T-helper 1 cell treated with Interleukin-12 subunit alpha and Interleukin-12 subunit beta and Interleukin-4 antibody, amounts not matched to agents 30 μg/mL and 1 μg/mL, for 36 hours (primary cell): ENCODE results near the gene ZNF444.

Source experiments
- H3K27ac Mint-ChIP-seq: one replicate; pipeline ENCODE4 v1.8.0; 2021; ENCODE audit warnings: mild to moderate bottlenecking, mixed read lengths
- H3K27me3 Mint-ChIP-seq: one replicate; pipeline ENCODE4 v1.8.0; 2021; ENCODE audit warnings: low read depth, mixed read lengths
- H3K36me3 Mint-ChIP-seq: one replicate; pipeline ENCODE4 v1.8.0; 2021; ENCODE audit warnings: low read depth, mixed read lengths
- H3K4me1 Mint-ChIP-seq: one replicate; pipeline ENCODE4 v1.8.0; 2021; ENCODE audit warnings: low read depth, mixed read lengths
- H3K4me3 Mint-ChIP-seq: one replicate; pipeline ENCODE4 v1.8.0; 2021; ENCODE audit warnings: mild to moderate bottlenecking, moderate library complexity, mixed read lengths
- H3K9me3 Mint-ChIP-seq: one replicate; pipeline ENCODE4 v1.8.0; 2021; ENCODE audit warnings: mixed read lengths

Gene ZNF444

GRCh38 chr19:56125806-56126590 is 15.1 kb upstream of the ZNF444 start:
- Mint-ChIP-seq H3K9me3 (no peaks in the 10 kb centered on the region), H3K36me3 (no peaks in the 10 kb centered on the region), H3K4me1 (peaks cover 14% of the 10 kb centered on the region), H3K4me3 (no peak overlapping the region), H3K27ac (no peak overlapping the region), H3K27me3 (no peaks in the 10 kb centered on the region)

GRCh38 chr19:56126983-56127780 is 13.9 kb upstream of the ZNF444 start:
- Mint-ChIP-seq H3K4me1 (peaks cover 11% of the 10 kb centered on the region), H3K27me3 (no peaks in the 10 kb centered on the region), H3K36me3 (no peaks in the 10 kb centered on the region), H3K4me3 (no peak overlapping the region), H3K27ac (no peak overlapping the region), H3K9me3 (no peaks in the 10 kb centered on the region)

GRCh38 chr19:56130006-56130405 is 11.1 kb upstream of the ZNF444 start:
- Mint-ChIP-seq H3K27me3 (no peaks in the 10 kb centered on the region), H3K4me1 (peaks cover 3% of the 10 kb centered on the region), H3K9me3 (no peaks in the 10 kb centered on the region), H3K4me3 (no peak overlapping the region), H3K27ac (no peak overlapping the region), H3K36me3 (no peaks in the 10 kb centered on the region)

GRCh38 chr19:56131651-56132050 is 9.4 kb upstream of the ZNF444 start:
- Mint-ChIP-seq H3K27ac (no peak overlapping the region), H3K4me3 (no peak overlapping the region), H3K9me3 (no peaks in the 10 kb centered on the region), H3K4me1 (no peaks in the 10 kb centered on the region), H3K27me3 (no peaks in the 10 kb centered on the region), H3K36me3 (no peaks in the 10 kb centered on the region)

GRCh38 chr19:56132316-56132822 is 8.7 kb upstream of the ZNF444 start:
- H3K4me3 Mint-ChIP-seq: no peak overlapping the region
- no peak overlapping the region for H3K27ac Mint-ChIP-seq
- H3K36me3 Mint-ChIP-seq: no peaks in the 10 kb centered on the region
- H3K9me3 Mint-ChIP-seq: no peaks in the 10 kb centered on the region
- no peaks in the 10 kb centered on the region for H3K4me1 Mint-ChIP-seq
- no peaks in the 10 kb centered on the region for H3K27me3 Mint-ChIP-seq

GRCh38 chr19:56133858-56134653 is 7.0 kb upstream of the ZNF444 start:
- Mint-ChIP-seq H3K4me3 (no peak overlapping the region), H3K4me1 (no peaks in the 10 kb centered on the region), H3K27me3 (no peaks in the 10 kb centered on the region), H3K27ac (no peak overlapping the region), H3K9me3 (no peaks in the 10 kb centered on the region), H3K36me3 (no peaks in the 10 kb centered on the region)

GRCh38 chr19:56134654-56134921 is 6.5 kb upstream of the ZNF444 start:
- Mint-ChIP-seq H3K9me3 (no peaks in the 10 kb centered on the region), H3K27ac (no peak overlapping the region), H3K4me3 (no peak overlapping the region)

GRCh38 chr19:56136362-56136761 is 4.7 kb upstream of the ZNF444 start:
- H3K4me3 Mint-ChIP-seq: no peak overlapping the region

More at GRCh38 chr19:56134654-56134921, 6.5 kb upstream of the ZNF444 start:
- peaks cover under 1% of the 10 kb centered on the region for H3K4me1 Mint-ChIP-seq
- no peaks in the 10 kb centered on the region for H3K36me3 Mint-ChIP-seq
- H3K27me3 Mint-ChIP-seq: no peaks in the 10 kb centered on the region

GRCh38 chr19:56137405-56137804 is 3.7 kb upstream of the ZNF444 start:
- Mint-ChIP-seq H3K4me3 (no peak overlapping the region), H3K36me3 (no peaks in the 10 kb centered on the region), H3K4me1 (peaks cover 16% of the 10 kb centered on the region), H3K9me3 (no peaks in the 10 kb centered on the region), H3K27ac (no peak overlapping the region), H3K27me3 (no peaks in the 10 kb centered on the region)

More at GRCh38 chr19:56136362-56136761, 4.7 kb upstream of the ZNF444 start:
- Mint-ChIP-seq H3K27me3 (no peaks in the 10 kb centered on the region), H3K36me3 (no peaks in the 10 kb centered on the region), H3K4me1 (peaks cover 12% of the 10 kb centered on the region), H3K27ac (no peak overlapping the region), H3K9me3 (no peaks in the 10 kb centered on the region)

- Mint-ChIP-seq H3K4me3 (peak overlapping the region; percentile 54), H3K9me3 (no peaks in the 10 kb centered on the region), H3K36me3 (no peaks in the 10 kb centered on the region), H3K4me1 (peaks cover 21% of the 10 kb centered on the region), H3K27me3 (no peaks in the 10 kb centered on the region), H3K27ac (no peak overlapping the region)
These were observed 3.0 kb upstream of the ZNF444 start for GRCh38 chr19:56138069-56138468.

- Mint-ChIP-seq H3K36me3 (no peaks in the 10 kb centered on the region), H3K9me3 (no peaks in the 10 kb centered on the region), H3K4me3 (peak overlapping the region; percentile 91), H3K27me3 (no peaks in the 10 kb centered on the region), H3K27ac (peak overlapping the region; percentile 88), H3K4me1 (peaks cover 27% of the 10 kb centered on the region)
These were observed 1.1 kb upstream of the ZNF444 start for GRCh38 chr19:56139847-56140582.

GRCh38 chr19:56141417-56141993 is 418 bp downstream of the ZNF444 start:
- Mint-ChIP-seq H3K36me3 (no peaks in the 10 kb centered on the region), H3K27ac (peak overlapping the region; percentile 88), H3K9me3 (no peaks in the 10 kb centered on the region)

GRCh38 chr19:56142087-56142787 is 1.1 kb downstream of the ZNF444 start:
- peak overlapping the region; percentile 82 for H3K27ac Mint-ChIP-seq
- no peaks in the 10 kb centered on the region for H3K27me3 Mint-ChIP-seq
- peak overlapping the region; percentile 91 for H3K4me3 Mint-ChIP-seq
- no peaks in the 10 kb centered on the region for H3K9me3 Mint-ChIP-seq
- H3K4me1 Mint-ChIP-seq: peaks cover 27% of the 10 kb centered on the region
- H3K36me3 Mint-ChIP-seq: no peaks in the 10 kb centered on the region

More at GRCh38 chr19:56141417-56141993, 418 bp downstream of the ZNF444 start:
- Mint-ChIP-seq H3K4me3 (peak overlapping the region; percentile 91), H3K27me3 (no peaks in the 10 kb centered on the region), H3K4me1 (peaks cover 27% of the 10 kb centered on the region)
